Purkinje cell (primary cell): ENCODE results near the gene ALG8. TPM values are rescaled to one million over a fixed set of nuclear protein-coding genes. Genes with fewer than 3 reads are reported as not detected.

Source experiments
- polyA plus RNA-seq: library from polyadenylated mRNA; unstranded; fragments of >200 nt; fragmentation: Nextera tagmentation; gene quantifications from 2 replicates; pipeline ENCODE4 v1.2.1, GENCODE V29; 2014

Gene ALG8
- 59.1 and 75.9 TPM in 2 replicates for polyA plus RNA-seq

GRCh38 chr11:78139422-78140391 is at the start of gene ALG8:
Gene ALG8 (minus strand): TSS chr11:78139626. CDS start chr11:78139588, 38 bp downstream.

GRCh38 chr11:78188286-78189173 is 49.1 kb upstream of the ALG8 start, which contains the start of the genes KCTD21 and USP35:
Gene KCTD21 (minus strand): TSS chr11:78188626. CDS start chr11:78174554, 14,072 bp downstream.
Gene USP35 (plus strand): TSS chr11:78188919. CDS start chr11:78196246, 7,327 bp downstream.

GRCh38 chr11:78079232-78080083 is 60.0 kb downstream of the ALG8 start, which contains the start of gene NDUFC2:
Gene NDUFC2 (minus strand): TSS chr11:78079862. CDS start chr11:78079744, 118 bp downstream.

GRCh38 chr11:78063440-78064181 is 75.8 kb downstream of the ALG8 start, which contains the start of gene THRSP:
Gene THRSP (plus strand): TSS chr11:78063861. CDS start chr11:78063882, 21 bp downstream.

Other genes with a start within 250 kb of the ALG8 start
- gene INTS4, start 145.0 kb downstream of the ALG8 start, polyA plus RNA-seq: 9.9 and 14.8 TPM in 2 replicates
- 0.79 TPM in 1 of 2 replicates, not detected in the other for gene KCTD14, start 116.3 kb downstream of the ALG8 start, polyA plus RNA-seq
- gene THRSP, start 75.8 kb downstream of the ALG8 start, polyA plus RNA-seq: not detected in 2 replicates
- 1,012 and 1,161 TPM in 2 replicates for gene NDUFC2, start 59.8 kb downstream of the ALG8 start, polyA plus RNA-seq
- 3.0 and 5.9 TPM in 2 replicates for gene KCTD21, start 49.0 kb upstream of the ALG8 start, polyA plus RNA-seq
- 0.07 and 0.29 TPM in 2 replicates for gene USP35, start 49.3 kb upstream of the ALG8 start, polyA plus RNA-seq